ENCODE measurements around the gene SLC25A38. TPM values are rescaled to one million over a fixed set of nuclear protein-coding genes. Genes with fewer than 3 reads are reported as not detected.

SLC25A38 gene
- total RNA-seq, 1 experiment from 2014 or later = 37.7 TPM

DNA sequence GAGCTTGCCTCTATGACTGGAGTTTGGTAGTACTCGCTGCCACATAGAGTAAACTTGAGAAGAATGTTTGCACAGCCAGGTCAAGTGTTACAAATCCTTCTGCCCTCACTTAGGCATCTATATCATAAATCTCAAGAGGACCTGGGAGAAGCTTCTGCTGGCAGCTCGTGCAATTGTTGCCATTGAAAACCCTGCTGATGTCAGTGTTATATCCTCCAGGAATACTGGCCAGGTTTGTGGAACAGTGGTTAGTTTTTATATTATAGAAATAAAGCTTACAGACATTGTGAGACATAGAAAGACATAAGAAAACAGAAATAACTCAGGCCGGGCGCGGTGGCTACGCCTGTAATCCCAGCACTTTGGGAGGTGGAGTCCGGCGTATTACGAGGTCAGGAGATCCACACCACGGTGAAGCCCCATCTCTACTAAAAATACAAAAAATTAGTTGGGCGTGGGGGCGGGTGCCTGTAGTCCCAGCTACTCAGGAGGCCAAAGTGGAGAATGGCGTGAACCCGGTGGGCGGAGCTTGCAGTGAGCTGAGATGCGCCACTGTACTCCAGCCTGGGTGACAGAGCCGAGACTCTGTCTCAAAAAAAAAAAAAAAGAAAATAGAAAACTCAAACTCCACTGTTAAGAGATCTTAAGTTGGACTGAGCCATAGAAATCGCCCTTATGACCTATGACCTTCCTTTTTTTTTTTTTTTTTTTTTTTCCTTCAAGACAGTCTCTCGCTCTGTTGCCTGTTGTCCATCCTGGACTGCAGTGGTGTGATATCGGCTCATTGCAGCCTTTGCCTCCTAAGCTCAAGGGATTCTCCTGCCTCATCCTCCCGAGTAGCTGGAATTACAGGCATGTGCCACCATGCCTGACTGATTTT lies 25.6 kb downstream of the SLC25A38 start:
- no TSS peak for BruUV-seq (replicated peaks)
- no peaks in the 10 kb centered on the region for H3K9me3 ChIP-seq
- no peak for TF ChIP-seq CTCF (IDR thresholded peaks at IDR 0.05; ENCODE audit: insufficient read depth in 1 of 2, low read depth in 1 of 2, low read length in 1 of 2, severe bottlenecking in 1 of 2, unreplicated experiment in 1 of 2)
- Mint-ChIP-seq H3K9me3 (ENCODE audit: unreplicated experiment) (no peaks in the 10 kb centered on the region), H3K27me3 (ENCODE audit: insufficient read depth, unreplicated experiment) (no peaks in the 10 kb centered on the region), H3K4me1 (ENCODE audit: low read depth, unreplicated experiment) (peaks cover 9% of the 10 kb centered on the region), H3K27ac (ENCODE audit: unreplicated experiment) (peak overlapping the region; percentile 98), H3K4me3 (ENCODE audit: unreplicated experiment) (peak overlapping the region; percentile 88), H3K36me3 (ENCODE audit: insufficient read depth, unreplicated experiment) (peaks cover 77% of the 10 kb centered on the region)
- no peak for DNase-seq
- no peak overlapping the region for H3K4me3 ChIP-seq (ENCODE audit: low read depth, low read length)
- intact Hi-C loops (cut with micrococcal nuclease; ENCODE audit: unreplicated experiment) = no loop called here
- ChIA-PET POLR2A (no interaction called here), CTCF (no interaction called here)
- peaks cover 7% of the 10 kb centered on the region for H3K4me1 ChIP-seq
- no peaks in the 10 kb centered on the region for H3K27me3 ChIP-seq (replicated peaks; ENCODE audit: control insufficient read depth, insufficient read depth, low read length)
- H3K36me3 ChIP-seq (ENCODE audit: control insufficient read depth, insufficient read depth, low read length) = peaks cover 2% of the 10 kb centered on the region

- H3K27me3 Mint-ChIP-seq (ENCODE audit: insufficient read depth, unreplicated experiment) = no peaks in the 10 kb centered on the region
- peaks cover 7% of the 10 kb centered on the region for H3K4me1 ChIP-seq
- CTCF ChIA-PET = no interaction called here
- no peak overlapping the region for H3K4me3 ChIP-seq (ENCODE audit: low read depth, low read length)
- H3K9me3 ChIP-seq = no peaks in the 10 kb centered on the region
- intact Hi-C loops (cut with micrococcal nuclease; ENCODE audit: unreplicated experiment) = no loop called here
- H3K4me3 Mint-ChIP-seq (ENCODE audit: unreplicated experiment) = no peak overlapping the region
- no peak overlapping the region for H3K27ac Mint-ChIP-seq (ENCODE audit: unreplicated experiment)
- peaks cover 14% of the 10 kb centered on the region for H3K4me1 Mint-ChIP-seq (ENCODE audit: low read depth, unreplicated experiment)
- peaks cover 4% of the 10 kb centered on the region for H3K36me3 ChIP-seq (ENCODE audit: control insufficient read depth, insufficient read depth, low read length)
- peaks cover 86% of the 10 kb centered on the region for H3K36me3 Mint-ChIP-seq (ENCODE audit: insufficient read depth, unreplicated experiment)
- BruUV-seq (replicated peaks) = no TSS peak
- DNase-seq = no peak
- H3K27me3 ChIP-seq (replicated peaks; ENCODE audit: control insufficient read depth, insufficient read depth, low read length) = no peaks in the 10 kb centered on the region
- POLR2A ChIA-PET = interaction anchor here (0.6 kb wide), 1 partner anchor 296 kb away, joined by 4 read pairs; no protein-coding TSS in a partner anchor
- no peak for TF ChIP-seq CTCF (IDR thresholded peaks at IDR 0.05; ENCODE audit: insufficient read depth in 1 of 2, low read depth in 1 of 2, low read length in 1 of 2, severe bottlenecking in 1 of 2, unreplicated experiment in 1 of 2)
- H3K9me3 Mint-ChIP-seq (ENCODE audit: unreplicated experiment) = no peaks in the 10 kb centered on the region
Observed at GRCh38 chr3:39409514-39410136, 26.5 kb downstream of the SLC25A38 start.

DNA sequence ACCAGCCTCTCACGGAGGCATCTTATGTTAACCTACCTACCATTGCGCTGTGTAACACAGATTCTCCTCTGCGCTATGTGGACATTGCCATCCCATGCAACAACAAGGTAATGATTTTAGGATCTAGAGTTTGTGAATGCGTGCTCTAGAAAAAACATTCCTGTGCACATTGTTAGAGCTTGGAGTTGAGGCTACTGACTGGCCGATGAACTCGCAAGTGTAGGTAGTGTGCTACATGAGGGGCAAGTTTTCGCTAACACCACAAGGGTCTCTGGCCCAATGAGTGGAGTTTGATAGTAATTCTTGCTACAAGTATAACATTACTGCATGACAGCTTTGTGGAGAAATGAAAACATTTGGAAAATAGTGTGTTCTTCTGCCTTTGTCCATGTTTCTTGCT lies 27.7 kb downstream of the SLC25A38 start:
- ChIA-PET POLR2A (no interaction called here), CTCF (no interaction called here)
- Histone ChIP-seq H3K36me3 (ENCODE audit: control insufficient read depth, insufficient read depth, low read length) (peaks cover 4% of the 10 kb centered on the region), H3K4me1 (peaks cover 7% of the 10 kb centered on the region), H3K9me3 (no peaks in the 10 kb centered on the region), H3K27me3 (replicated peaks; ENCODE audit: control insufficient read depth, insufficient read depth, low read length) (no peaks in the 10 kb centered on the region), H3K4me3 (ENCODE audit: low read depth, low read length) (no peak overlapping the region)
- no peak for TF ChIP-seq CTCF (IDR thresholded peaks at IDR 0.05; ENCODE audit: insufficient read depth in 1 of 2, low read depth in 1 of 2, low read length in 1 of 2, severe bottlenecking in 1 of 2, unreplicated experiment in 1 of 2)
- DNase-seq = no peak
- intact Hi-C loops (cut with micrococcal nuclease; ENCODE audit: unreplicated experiment) = no loop called here
- no peaks in the 10 kb centered on the region for H3K27me3 Mint-ChIP-seq (ENCODE audit: insufficient read depth, unreplicated experiment)
- no peak overlapping the region for H3K27ac Mint-ChIP-seq (ENCODE audit: unreplicated experiment)
- H3K4me1 Mint-ChIP-seq (ENCODE audit: low read depth, unreplicated experiment) = peaks cover 18% of the 10 kb centered on the region
- no peaks in the 10 kb centered on the region for H3K9me3 Mint-ChIP-seq (ENCODE audit: unreplicated experiment)
- no TSS peak for BruUV-seq (replicated peaks)
- H3K4me3 Mint-ChIP-seq (ENCODE audit: unreplicated experiment) = no peak overlapping the region
- H3K36me3 Mint-ChIP-seq (ENCODE audit: insufficient read depth, unreplicated experiment) = peaks cover 98% of the 10 kb centered on the region
